ENCODE results near the gene PALD1.

- TF ChIP-seq CTCF (IDR thresholded peaks at IDR 0.05; ENCODE audit: insufficient read depth, low read length) (no peak), POLR2AphosphoS5 (IDR thresholded peaks at IDR 0.05; ENCODE audit: low read depth) (no peak), REST (IDR thresholded peaks at IDR 0.05; ENCODE audit: insufficient replicate concordance, low read depth) (no peak), GABPA (IDR thresholded peaks at IDR 0.05; ENCODE audit: low read depth) (no peak)
Observed at GRCh38 chr10:70613941-70614340, 135.4 kb downstream of the PALD1 start.

Data from HL-60 (cell line).